ENCODE data around the gene OTP.
"Not testable (repeated sequence)": the region's sequence is repeated elsewhere in the genome, so short reads cannot be mapped to it uniquely, and the experiment has no call there.

The OTP gene

GRCh38 chr5:77616920-77617319, 21.6 kb downstream of the OTP start:
- FAIRE-seq (no peak), DNase-seq (ENCODE audit: insufficient read length, low spot score) (no peak)

GRCh38 chr5:77608927-77609326, 29.6 kb downstream of the OTP start:
- FAIRE-seq; DNase-seq (ENCODE audit: insufficient read length, low spot score): not testable (repeated sequence)

GRCh38 chr5:77607324-77607723, 31.2 kb downstream of the OTP start:
- DNase-seq (ENCODE audit: insufficient read length, low spot score) (no peak), FAIRE-seq (no peak)

GRCh38 chr5:77606279-77606678, 32.2 kb downstream of the OTP start:
- FAIRE-seq (no peak), DNase-seq (ENCODE audit: insufficient read length, low spot score) (no peak)

- FAIRE-seq (no peak), DNase-seq (ENCODE audit: insufficient read length, low spot score) (no peak)
These were observed 38.8 kb downstream of the OTP start for GRCh38 chr5:77599679-77600078.

GRCh38 chr5:77590347-77590746, 48.2 kb downstream of the OTP start:
- DNase-seq (ENCODE audit: insufficient read length, low spot score) (no peak), FAIRE-seq (no peak)

GRCh38 chr5:77588175-77588574, 50.3 kb downstream of the OTP start:
- DNase-seq (ENCODE audit: insufficient read length, low spot score) (no peak), FAIRE-seq (no peak)

- FAIRE-seq, result no peak
- DNase-seq (ENCODE audit: insufficient read length, low spot score), result no peak
These were observed 52.4 kb downstream of the OTP start for GRCh38 chr5:77586101-77586500.

GRCh38 chr5:77582143-77582542, 56.4 kb downstream of the OTP start:
- DNase-seq (ENCODE audit: insufficient read length, low spot score), result not testable (repeated sequence)
- FAIRE-seq, result peak; percentile 28
